HG02885 (cell line): Measurements from ENCODE around the gene POT1.

ENCODE experiments used
- ATAC-seq: cut with Tn5 transposase; IDR thresholded peaks from one replicate; pipeline ENCODE4 v1.9.1; 2021; ENCODE audit warnings: mild to moderate bottlenecking; ENCODE audit not compliant: unreplicated experiment, poor library complexity

POT1 gene

DNA sequence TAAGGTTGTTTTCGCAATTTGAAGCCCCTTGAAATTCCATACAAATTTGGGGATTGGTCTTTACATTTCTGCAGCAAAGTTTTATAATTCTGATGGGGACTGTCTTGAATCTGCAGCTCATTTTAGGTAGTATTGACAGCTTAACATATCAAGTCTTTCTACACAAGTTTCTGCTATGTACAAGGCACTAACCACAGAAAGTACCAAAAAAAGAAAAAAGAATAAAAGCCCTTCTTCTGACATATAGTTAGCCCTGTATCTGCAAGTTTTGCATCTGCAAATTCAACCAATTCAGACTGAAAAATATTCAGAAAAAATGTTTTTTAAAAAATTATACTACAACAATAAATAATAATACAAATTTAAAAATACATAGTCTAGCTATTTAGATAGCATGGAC is 15.3 kb downstream of the POT1 start:
- ATAC-seq: peak; percentile 69

- no peak for ATAC-seq
Observed at GRCh38 chr7:124912972-124913371, 16.7 kb downstream of the POT1 start.

DNA sequence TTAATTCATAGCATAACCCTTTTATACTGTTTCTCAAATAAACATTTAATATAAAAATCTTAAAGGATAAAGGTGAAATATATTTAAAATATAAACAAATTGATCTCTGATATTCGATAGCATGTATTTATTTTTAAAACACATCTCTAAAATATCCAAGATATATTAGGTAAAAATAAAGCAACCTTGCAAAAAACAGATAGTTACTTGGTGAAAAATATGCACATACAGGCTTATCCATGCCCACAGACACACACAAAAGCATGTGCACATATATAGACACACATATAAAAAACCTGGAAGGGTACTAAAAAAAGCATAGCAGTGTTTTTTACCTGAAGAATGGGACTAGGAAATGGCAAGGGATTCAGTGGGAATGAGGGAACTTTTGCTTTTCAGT is 19.8 kb downstream of the POT1 start:
- no peak for ATAC-seq

GRCh38 chr7:124908259-124908658 is 21.4 kb downstream of the POT1 start:
- no peak for ATAC-seq

- ATAC-seq: no peak
Observed at GRCh38 chr7:124907490-124907889, 22.1 kb downstream of the POT1 start.

GRCh38 chr7:124898531-124898930 is 31.1 kb downstream of the POT1 start:
- ATAC-seq: no peak

- ATAC-seq: no peak
Observed at GRCh38 chr7:124896001-124896400, 33.6 kb downstream of the POT1 start.

DNA sequence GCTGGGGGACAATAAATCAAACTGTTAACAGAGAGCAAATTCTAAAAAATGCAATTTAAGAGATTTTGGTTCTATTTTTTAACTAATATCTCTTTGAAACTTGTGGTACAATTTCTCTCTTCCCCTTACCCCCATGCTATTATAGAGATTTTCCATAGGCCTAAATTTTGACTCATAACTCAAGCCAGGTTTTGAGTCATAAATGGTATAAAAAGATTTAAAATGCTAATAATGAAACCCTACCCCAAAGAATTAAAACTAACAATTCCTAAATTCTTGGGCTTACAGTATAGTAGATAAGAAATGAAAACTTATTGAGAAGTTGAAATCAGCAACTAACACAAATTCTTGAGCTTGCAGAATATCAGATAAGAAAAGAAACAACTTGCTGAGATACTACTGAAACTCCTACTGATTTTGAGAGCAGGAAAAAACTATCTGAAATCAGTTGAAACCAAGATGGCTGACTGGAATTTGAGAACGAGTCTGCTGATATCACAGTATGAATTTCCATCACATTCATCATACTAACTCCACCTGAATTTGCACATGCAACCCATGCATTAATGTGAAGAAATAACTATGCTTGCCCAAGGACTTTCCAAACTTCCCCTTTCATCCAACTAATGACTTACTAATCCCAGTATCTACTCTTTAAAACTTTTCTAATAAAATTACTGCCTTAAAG is 36.3 kb downstream of the POT1 start:
- ATAC-seq: peak; percentile 91

GRCh38 chr7:124887247-124887646 is 42.4 kb downstream of the POT1 start:
- ATAC-seq: no peak

DNA sequence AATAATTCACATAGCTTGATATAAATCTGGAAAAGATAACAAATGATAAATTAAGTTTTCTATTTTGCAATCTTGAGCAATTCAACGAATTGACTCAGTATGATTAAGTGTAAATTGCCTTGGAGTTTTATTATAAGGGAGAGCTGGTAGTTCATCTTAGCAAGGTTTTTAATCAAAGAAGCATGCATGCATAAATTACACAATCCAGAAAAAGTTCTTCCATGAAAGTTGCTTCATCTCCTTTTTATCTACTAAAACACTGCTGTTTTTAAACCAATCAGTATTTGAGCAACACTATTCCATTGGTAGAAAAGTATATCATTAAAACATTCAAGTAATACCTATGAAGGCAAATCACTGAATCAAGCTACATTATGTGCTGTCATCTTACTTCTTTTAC is 47.6 kb downstream of the POT1 start:
- ATAC-seq: no peak

GRCh38 chr7:124879771-124880170 is 49.9 kb downstream of the POT1 start:
- no peak for ATAC-seq

DNA sequence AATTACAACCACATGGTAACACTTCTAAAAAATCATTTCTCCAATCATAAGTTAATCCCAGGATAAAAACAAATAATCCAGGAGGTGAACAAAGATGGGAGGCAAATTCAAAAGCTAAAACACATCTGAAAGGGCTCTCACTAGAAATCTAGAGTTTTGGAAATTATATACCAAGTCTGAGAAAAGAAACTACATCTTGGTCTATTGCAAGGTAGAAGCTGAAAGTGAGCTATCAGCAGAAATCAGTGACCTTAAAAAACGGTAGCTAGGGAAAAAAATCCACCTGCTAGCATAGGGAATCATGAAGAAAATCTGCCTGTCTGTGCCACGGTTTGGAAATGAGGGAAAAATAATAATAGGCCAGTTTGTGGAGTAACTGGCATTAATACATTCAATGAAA is 50.5 kb downstream of the POT1 start:
- no peak for ATAC-seq

- no peak for ATAC-seq
Observed at GRCh38 chr7:124874644-124875163, 54.9 kb downstream of the POT1 start.

- peak; percentile 43 for ATAC-seq
Observed at GRCh38 chr7:124857672-124858235, 71.9 kb downstream of the POT1 start.

DNA sequence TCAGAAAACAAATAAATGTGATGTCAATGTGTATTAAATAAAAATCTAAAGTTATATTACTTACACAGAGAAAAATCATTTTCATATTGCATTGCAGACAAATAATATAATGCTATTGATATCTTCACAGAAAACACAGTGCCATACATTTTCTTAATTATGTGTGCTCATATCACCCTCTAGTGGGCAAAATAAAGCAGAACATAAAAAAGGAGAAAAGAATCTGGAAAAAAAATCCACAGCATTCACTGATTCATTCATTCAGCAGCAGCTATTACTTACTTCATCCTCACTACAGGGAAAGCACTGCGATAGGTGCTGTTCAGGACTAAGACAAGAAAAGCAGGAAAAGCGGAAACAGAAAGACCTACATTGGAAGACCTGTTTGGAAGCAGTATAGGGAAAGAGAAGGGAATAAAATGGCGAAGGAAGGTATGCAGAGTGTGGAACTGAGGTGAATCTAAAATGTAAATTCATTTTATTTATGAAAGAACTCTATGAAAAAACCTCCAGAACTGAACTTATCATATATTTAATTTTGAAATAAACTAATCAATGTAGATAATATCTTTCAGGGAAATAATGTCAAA is 73.2 kb downstream of the POT1 start:
- ATAC-seq: peak; percentile 68

- no peak for ATAC-seq
Observed at GRCh38 chr7:124843336-124843735, 86.3 kb downstream of the POT1 start.

- ATAC-seq: no peak
Observed at GRCh38 chr7:124840435-124840834, 89.2 kb downstream of the POT1 start.

DNA sequence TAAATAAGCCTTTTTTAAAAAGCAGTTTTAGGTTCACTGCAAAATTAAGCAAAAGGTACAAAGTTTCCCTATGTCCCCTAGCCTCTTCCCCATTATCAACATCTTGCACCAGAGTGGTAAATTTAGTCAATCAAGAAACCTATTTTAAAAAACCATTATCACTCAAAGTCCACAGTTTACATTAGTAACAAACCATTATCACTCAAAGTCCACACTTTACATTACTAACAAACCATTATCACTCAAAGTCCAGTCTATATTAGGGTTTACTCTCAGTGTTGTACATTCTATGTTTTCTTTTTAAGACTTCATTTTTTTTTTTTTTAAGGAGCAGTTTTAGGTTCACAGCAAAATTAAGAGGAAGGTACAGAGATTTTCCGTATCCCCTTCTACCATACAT is 89.9 kb downstream of the POT1 start:
- no peak for ATAC-seq

DNA sequence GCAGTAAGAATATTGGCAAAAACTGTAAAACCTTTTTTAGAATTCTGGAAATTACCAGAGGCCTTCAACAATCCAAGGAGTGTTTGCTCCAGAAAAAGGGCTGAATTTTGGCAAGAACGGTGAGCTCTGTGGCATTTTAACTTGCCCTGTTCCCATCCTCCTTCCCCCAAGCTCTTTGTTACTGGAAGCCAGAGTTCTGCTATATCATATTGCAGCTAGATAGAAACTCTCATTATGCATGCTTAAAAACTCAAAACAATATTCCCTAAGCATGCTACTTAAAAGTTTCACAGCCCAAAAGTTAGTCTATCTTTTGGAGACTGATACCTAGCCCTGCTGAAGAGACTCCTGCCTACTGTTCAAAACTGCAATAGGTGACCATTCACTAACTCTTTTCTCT is 93.5 kb downstream of the POT1 start:
- ATAC-seq: no peak

DNA sequence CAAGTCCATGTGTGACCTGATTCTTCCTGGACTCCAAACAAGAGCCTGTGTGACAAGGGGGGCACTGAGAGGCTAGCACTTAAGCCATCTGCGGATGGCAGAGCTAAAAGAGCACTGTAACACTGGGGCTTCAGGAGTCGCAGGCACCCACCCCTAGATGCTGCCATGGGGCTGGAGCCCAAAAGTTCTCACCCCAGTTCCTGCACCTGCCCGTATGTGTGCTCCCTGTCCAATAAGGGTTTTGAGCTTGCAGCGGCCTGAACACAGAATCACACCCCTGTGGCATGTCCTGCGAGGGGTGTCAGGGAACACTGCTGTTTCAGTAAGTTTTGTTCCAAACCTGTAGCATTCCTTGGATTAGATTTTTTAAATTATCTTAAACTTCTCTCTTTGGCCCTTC is 110.8 kb downstream of the POT1 start:
- ATAC-seq: no peak

- ATAC-seq: no peak
Observed at GRCh38 chr7:124813994-124814798, 115.4 kb downstream of the POT1 start.
